Suprapubic skin (tissue), 4 donors: ENCODE measurements around the gene EXOC3L4. TPM values are rescaled to one million over a fixed set of nuclear protein-coding genes. Genes with fewer than 3 reads are reported as not detected.

Experiments
- DNase-seq, 2 donors: peaks; one replicate each; pipeline ENCODE4 v3.0.0-alpha.2; 2019; ENCODE audit warnings: low spot score in 2 of 2
- H3K27ac ChIP-seq: fragments of 200-600 bp; sonication (generic); one replicate; pipeline ENCODE4 v1.5.1; 2019
- H3K27me3 ChIP-seq: fragments of 200-600 bp; sonication (generic); one replicate; pipeline ENCODE4 v1.5.1; 2019
- H3K36me3 ChIP-seq: fragments of 200-600 bp; sonication (generic); one replicate; pipeline ENCODE4 v1.5.1; 2019
- H3K4me1 ChIP-seq: fragments of 200-600 bp; sonication (generic); one replicate; pipeline ENCODE4 v1.5.1; 2019
- H3K4me3 ChIP-seq: fragments of 200-600 bp; sonication (generic); one replicate; pipeline ENCODE4 v1.5.1; 2019; ENCODE audit warnings: mild to moderate bottlenecking
- H3K9me3 ChIP-seq: fragments of 200-600 bp; sonication (generic); one replicate; pipeline ENCODE4 v1.5.1; 2019
- EP300 ChIP-seq: sonication (generic); formaldehyde crosslinking; IDR thresholded peaks from one replicate; pipeline ENCODE4 v1.6.1; 2017; ENCODE audit warnings: antibody characterized with exemption
- POLR2A ChIP-seq, 2 donors: fragments of 450-650 bp; IDR thresholded peaks; one replicate each; pipeline ENCODE4 v1.6.1; 2017; ENCODE audit warnings: antibody characterized with exemption in 2 of 2, mild to moderate bottlenecking in 2 of 2, moderate library complexity in 2 of 2
- POLR2AphosphoS5 ChIP-seq, 3 donors: sonication (generic); formaldehyde crosslinking; IDR thresholded peaks; one replicate each; pipeline ENCODE4 v1.6.1; 2017; ENCODE audit warnings: antibody characterized with exemption in 3 of 3
- WGBS: methylation state at CpG from one replicate; pipeline ENCODE4 v1.1.5; 2018; 5-methylcytosine and 5-hydroxymethylcytosine counted together
- total RNA-seq, 4 donors: library from RNA; depleted of rRNA; stranded (reverse); fragments of >200 nt; gene quantifications; one replicate each; pipeline ENCODE4 v1.1.0, GENCODE V29; 2016
- TF ChIP-seq, protein P1 (sequence below), 2 donors: fragments of 200-600 bp in 1 of 2; fragments of 450-650 bp in 1 of 2; sonication (generic) in 1 of 2; IDR thresholded peaks; one replicate each; pipeline ENCODE4 v1.5.1; 2016 to 2019; ENCODE audit warnings: antibody characterized with exemption in 2 of 2, mild to moderate bottlenecking in 1 of 2, moderate library complexity in 1 of 2

Gene EXOC3L4
- total RNA-seq, 4 donors from 2014 or later = 1.5 TPM; not detected in 3

DNA sequence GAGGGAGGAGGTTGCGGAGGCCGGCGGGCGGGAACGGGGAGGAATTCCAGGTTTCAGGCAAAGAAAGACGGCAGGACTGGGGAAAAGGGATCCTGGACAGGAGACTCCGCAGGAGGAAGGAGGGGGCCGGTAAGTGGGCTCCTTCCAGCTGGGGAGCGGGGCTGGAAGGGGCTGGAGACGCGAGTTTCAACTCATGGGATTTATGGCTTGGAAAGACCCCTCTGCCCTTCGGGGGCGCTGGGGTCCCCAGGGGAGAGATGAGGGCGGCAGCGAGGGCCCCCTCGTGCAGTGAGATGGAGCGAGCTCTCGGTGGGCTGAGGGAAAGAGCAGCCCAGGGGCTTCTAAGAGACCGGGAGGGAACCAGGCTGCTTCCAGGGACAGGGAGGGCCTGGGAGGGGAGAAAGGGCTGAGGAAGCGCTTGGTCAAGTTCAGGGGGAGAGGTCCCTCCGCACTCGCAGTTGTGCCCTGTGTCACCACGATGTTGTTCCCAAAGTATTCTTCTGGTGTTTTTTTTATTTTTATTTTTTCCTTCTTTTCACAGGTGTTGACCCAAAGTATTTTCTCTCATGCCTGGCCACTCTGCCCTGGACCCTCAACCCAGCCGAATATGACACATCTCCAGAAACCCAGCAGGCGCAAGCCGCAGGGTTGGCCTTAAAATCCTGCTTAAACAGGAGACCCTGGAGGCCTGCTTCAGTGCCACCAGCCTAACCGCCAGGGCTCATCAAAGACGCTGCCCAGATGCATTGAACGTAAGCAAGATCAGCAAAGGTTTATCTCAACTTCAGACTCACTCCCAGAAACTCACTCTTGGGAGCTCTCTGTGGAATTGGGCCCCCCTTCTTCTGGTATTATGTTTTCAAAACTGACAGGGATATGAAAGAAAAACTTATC is 44.9 kb downstream of the EXOC3L4 start:
- 71% methylated on average over 29 of the region's 29 CpGs for WGBS
- TF ChIP-seq EP300 (no peak), POLR2AphosphoS5 (IDR thresholded peaks at IDR 0.05) (no peak), POLR2A (IDR thresholded peaks at IDR 0.05) (no peak)
- TF ChIP-seq, protein P1, sequence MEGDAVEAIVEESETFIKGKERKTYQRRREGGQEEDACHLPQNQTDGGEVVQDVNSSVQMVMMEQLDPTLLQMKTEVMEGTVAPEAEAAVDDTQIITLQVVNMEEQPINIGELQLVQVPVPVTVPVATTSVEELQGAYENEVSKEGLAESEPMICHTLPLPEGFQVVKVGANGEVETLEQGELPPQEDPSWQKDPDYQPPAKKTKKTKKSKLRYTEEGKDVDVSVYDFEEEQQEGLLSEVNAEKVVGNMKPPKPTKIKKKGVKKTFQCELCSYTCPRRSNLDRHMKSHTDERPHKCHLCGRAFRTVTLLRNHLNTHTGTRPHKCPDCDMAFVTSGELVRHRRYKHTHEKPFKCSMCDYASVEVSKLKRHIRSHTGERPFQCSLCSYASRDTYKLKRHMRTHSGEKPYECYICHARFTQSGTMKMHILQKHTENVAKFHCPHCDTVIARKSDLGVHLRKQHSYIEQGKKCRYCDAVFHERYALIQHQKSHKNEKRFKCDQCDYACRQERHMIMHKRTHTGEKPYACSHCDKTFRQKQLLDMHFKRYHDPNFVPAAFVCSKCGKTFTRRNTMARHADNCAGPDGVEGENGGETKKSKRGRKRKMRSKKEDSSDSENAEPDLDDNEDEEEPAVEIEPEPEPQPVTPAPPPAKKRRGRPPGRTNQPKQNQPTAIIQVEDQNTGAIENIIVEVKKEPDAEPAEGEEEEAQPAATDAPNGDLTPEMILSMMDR (IDR thresholded peaks at IDR 0.05) = no peak
- peak overlapping the region; percentile 52 for H3K27ac ChIP-seq
- H3K9me3 ChIP-seq = no peaks in the 10 kb centered on the region
- peaks cover 17% of the 10 kb centered on the region for H3K36me3 ChIP-seq
- H3K4me1 ChIP-seq = peaks cover 39% of the 10 kb centered on the region
- DNase-seq = no peak
- peak overlapping the region; percentile 32 for H3K4me3 ChIP-seq
- no peaks in the 10 kb centered on the region for H3K27me3 ChIP-seq

DNA sequence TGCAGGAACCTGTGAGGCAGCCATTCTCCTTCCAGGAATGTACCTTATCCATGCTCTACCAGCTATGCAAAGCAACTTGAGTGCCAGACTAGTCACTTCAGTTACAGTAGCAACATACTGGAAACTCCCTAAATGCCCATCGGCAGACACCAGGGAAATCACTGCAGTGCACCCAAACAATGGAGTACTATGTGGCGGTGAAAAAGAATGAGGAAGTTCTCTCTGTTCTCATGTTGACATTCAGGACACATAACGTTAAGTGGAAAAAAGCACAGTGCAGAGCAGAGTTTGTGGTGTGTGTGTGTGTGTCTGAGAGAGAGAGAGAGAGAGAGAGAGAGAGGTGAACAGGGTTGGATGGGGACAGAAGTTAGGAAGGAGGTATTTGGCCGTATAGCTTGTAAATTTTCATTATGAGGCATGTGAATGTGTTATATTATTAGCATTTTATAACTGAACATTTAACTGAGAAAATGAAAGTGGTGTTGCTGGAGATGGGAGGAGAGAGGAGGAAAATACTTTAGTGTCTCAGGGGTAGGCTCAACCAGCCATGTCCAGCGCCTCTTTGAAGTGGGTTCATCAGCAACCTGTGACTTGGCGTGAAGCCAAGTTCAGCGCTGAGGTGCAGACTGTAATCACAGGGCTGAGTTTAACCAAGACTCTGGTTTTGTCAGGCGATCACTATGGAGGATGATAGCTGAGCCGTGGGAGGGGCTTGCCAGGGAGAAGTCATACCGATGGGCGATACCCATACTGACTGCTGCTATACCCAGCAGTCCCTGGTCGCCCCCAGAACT is 46.0 kb downstream of the EXOC3L4 start:
- Histone ChIP-seq H3K27me3 (no peaks in the 10 kb centered on the region), H3K4me3 (no peak overlapping the region), H3K27ac (no peak overlapping the region), H3K4me1 (peaks cover 39% of the 10 kb centered on the region), H3K36me3 (peaks cover 6% of the 10 kb centered on the region), H3K9me3 (no peaks in the 10 kb centered on the region)
- TF ChIP-seq POLR2A (IDR thresholded peaks at IDR 0.05) (no peak), POLR2AphosphoS5 (IDR thresholded peaks at IDR 0.05) (no peak), EP300 (no peak)
- TF ChIP-seq, protein P1 (IDR thresholded peaks at IDR 0.05) = no peak
- WGBS = 49% methylated on average over 9 of the region's 12 CpGs
- no peak for DNase-seq

DNA sequence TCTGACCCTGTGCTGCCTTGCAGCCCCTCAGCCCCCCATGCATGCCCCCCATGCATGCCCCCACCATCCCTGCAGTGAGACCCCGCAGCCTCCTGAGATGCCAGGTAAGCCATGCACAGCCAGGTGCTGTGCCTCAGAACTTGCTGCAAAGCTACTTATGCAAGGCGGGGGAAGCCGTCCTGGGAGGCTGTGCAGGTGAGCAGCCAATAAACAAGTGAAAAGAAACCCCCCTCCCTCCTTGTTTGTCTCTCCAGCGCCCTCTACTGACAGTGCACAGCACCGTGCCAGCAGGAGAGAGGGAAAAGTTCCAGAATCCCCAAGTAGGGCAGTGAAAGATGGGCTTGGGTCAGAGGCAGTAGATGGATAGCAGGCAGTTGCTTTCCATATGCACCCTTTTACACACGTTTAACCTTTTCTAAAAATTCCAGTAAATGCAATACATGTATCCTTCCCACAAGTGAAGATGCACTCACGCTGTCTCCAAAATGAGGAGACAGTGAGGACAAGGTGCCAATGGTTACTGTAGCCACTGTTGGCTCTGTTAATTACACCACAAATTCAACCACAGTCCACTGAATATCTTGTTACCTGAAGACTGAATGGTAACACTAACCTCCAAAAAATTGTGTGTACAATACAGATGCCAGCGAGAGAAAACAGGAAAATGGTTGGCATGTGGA is 46.7 kb downstream of the EXOC3L4 start:
- H3K4me1 ChIP-seq = peaks cover 39% of the 10 kb centered on the region
- H3K27ac ChIP-seq = no peak overlapping the region
- whole genome bisulfite sequencing = 36% methylated on average over 5 of the region's 8 CpGs
- no peaks in the 10 kb centered on the region for H3K36me3 ChIP-seq
- no peaks in the 10 kb centered on the region for H3K9me3 ChIP-seq
- TF ChIP-seq EP300 = no peak
- TF ChIP-seq POLR2A (IDR thresholded peaks at IDR 0.05) = no peak
- TF ChIP-seq, protein P1 (IDR thresholded peaks at IDR 0.05) = peak; percentile 14 to 50
- no peak overlapping the region for H3K4me3 ChIP-seq
- H3K27me3 ChIP-seq = no peaks in the 10 kb centered on the region
- no peak for DNase-seq

DNA sequence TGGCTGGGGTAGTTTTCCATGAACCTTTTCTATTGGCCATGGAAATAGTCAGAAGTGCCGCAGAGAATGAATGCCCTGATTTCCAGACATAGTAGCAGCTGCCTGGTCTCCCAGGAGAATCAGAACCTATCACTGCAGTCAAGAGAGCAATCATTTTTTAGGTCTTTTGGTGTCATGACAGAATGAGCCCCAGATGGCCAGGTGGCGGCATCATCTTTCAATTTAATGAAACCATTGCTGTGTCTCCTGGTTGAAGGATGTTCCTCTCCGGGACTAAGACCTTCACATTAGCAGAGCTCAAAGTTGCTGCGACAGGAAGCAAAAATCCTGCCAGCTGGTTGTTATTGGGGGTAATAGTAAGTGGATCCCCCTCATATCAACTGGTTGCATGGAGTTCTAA is 47.5 kb downstream of the EXOC3L4 start:
- DNase-seq = no peak
- H3K36me3 ChIP-seq = no peaks in the 10 kb centered on the region
- peaks cover 32% of the 10 kb centered on the region for H3K4me1 ChIP-seq
- H3K27me3 ChIP-seq = no peaks in the 10 kb centered on the region
- H3K4me3 ChIP-seq = no peak overlapping the region
- 87% methylated on average over 4 of the region's 4 CpGs for WGBS
- TF ChIP-seq, protein P1 (IDR thresholded peaks at IDR 0.05) = no peak
- TF ChIP-seq POLR2A (IDR thresholded peaks at IDR 0.05) (no peak), POLR2AphosphoS5 (IDR thresholded peaks at IDR 0.05) (no peak), EP300 (no peak)
- H3K27ac ChIP-seq = no peak overlapping the region
- H3K9me3 ChIP-seq = no peaks in the 10 kb centered on the region
